NCI-H2196 (cell line): ENCODE results near the gene FBXL7.

Experiments
- DNase-seq: peaks from one replicate; lab custom pipeline; 2025; ENCODE audit not compliant: unreplicated experiment; lab: John Stamatoyannopoulos, UW

Gene FBXL7

DNA sequence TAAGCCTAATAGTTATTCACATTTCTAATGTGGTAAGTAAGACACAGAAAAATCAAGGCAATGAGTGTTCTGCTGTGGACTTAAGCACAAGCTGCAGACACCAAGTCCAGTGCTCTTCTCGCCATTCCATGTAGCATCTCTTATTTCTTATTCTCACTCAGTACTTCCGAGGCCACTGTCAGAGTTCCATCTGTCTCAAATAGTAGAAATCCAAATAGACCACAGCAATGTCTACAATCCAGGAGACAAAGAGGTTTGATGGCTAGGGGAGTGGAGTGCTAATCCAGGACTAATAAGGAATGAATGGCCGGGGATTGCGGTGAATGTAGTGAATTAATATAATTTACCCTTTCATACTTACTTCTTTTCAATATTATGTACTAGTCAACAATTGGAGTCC lies 147.3 kb downstream of the FBXL7 start:
- no peak for DNase-seq

DNA sequence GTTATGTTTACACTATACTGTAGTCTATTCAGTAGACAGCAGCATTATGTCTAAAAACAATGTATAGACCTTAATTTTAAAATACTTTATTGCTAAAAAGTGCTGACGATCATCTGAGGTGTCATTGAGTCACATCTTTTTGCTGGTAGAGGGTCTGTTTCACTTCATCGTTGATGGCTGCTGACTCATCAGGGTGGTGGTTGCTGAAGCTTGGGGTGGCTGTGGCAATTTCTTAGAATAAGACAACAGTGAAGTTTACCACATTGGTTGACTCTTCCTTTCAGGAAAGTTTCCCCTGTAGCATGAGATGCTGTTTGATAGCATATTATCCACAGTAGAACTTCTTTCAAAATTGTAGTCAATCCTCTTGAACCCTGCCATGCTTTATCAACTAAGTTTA lies 150.3 kb downstream of the FBXL7 start:
- no peak for DNase-seq

DNA sequence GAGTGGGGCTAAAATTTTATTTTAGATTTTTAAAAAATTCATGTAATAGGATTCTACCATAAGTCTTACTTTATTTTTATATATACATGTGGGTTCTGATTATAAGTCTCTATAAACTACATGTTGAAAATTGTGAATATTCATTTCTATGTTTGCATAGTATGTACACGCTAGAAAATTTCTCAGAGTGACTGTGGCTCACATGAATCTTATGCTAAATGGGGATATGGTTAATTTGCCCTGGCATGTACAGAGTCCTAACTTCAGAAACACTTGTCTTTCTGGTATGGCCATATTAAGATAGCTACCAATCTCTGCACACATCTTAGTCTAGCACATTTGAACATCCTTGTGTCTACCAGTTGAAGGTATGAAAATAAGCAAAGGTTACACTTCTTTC lies 154.8 kb downstream of the FBXL7 start:
- DNase-seq: no peak

DNA sequence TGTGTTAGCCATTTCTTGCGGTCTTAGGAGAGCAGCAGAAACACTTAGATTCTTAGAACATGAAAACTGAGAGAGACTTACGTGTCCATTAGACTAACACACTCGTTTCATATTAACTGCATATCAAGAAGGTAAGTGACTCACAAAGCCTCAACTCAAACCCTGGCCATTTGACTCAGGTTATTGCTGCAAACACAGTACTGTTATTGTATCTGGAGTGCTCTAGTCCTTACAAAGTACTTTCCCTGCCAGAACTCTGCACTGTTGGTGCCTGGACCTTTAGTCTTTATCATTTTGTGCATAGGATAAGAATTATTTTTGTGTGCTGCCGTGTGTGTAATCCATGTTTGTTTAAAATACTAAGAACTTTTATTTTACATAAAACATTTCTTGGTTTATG lies 155.7 kb downstream of the FBXL7 start:
- DNase-seq: no peak

DNA sequence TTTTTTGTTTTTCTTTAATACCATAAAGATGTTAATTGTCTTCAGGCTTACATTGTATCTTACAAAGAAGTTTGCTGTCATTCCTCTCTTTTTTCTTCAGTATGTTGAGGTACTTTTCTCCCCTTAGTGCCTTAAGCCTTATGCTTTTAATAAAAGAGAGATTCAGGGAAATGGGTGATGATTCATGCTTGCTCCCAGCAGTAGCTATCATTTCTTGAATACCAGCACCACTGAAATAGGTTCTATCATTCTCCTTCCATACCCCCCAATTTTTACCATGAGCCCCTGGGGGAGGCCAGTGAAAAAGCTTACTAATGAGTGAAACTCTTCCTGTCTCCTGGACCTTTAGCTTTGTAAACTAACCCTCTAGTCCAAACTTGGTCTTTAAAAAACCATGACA lies 165.0 kb downstream of the FBXL7 start:
- no peak for DNase-seq

DNA sequence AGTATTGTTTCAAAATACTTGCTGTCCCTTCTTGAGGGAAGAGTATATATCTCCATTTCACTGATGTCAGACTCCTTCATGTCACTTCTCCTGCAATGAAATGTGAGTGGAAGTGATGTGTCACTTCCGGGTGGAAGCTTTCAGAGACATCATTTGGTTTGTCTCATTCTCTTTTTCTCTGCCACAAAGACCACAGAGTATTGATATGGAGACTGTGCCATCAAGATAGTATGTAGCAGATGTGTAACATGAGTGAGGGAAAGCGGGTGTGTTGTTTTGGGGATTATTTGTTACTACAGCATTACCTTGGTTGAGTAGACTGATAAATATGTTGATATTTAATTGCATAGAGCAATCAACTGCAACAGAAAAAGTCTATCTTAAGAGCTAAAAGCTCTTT lies 169.8 kb downstream of the FBXL7 start:
- DNase-seq: no peak

DNA sequence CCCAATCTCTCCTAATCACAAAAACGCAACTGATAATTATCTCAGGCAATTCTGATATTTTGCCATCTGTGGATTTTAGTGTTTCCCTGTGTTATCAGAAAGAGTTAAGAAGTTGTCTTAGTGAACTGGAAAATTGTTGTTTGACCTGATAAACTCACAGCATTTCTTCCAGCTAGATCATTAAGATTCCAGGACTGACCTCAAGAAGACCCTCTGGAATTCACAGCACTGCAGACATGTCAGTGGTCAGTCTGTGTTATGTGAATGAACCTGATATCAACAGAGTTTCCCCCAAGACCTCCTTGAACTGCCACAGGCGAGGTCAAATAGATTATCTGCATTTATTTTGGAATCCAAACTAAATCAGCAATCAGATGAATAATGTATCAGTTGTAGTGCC lies 174.7 kb downstream of the FBXL7 start:
- no peak for DNase-seq

DNA sequence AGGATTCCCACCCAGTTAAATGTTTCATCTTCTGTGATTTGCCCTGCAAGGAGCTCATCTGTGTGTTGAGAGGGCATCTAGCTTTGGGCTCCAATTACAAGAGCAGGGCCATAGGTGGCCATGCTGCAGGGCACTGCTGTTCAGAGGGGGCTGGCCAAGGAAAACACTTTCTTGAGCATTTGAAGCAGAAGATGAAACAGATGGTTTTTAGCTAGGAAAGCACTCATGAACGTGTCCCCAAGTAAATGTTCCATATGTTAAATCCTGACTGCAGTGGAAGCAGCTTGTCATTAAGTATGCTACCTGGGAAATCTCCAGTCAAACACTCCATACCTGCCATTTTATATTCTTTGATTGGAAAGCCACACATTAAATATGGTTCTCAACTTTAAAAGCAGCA lies 176.6 kb downstream of the FBXL7 start:
- DNase-seq: no peak

DNA sequence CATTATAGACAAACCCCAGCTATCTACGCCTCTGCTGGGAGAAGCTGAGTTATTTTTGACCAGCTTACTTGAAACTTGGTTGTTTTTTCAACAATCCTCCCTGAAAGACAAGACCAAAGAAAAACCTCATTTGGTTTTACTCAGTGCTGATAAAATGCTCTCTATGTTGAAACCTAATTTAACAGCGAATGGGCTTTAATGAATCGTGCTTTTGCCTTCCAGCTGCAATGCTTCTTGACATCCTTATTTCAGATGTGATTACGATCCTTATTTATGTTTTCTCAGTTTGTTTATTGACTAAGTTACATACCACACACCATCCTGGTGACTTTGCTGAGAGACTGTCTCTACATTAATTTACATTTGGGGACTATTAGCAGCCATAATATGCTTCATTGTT lies 179.2 kb downstream of the FBXL7 start:
- DNase-seq: no peak

DNA sequence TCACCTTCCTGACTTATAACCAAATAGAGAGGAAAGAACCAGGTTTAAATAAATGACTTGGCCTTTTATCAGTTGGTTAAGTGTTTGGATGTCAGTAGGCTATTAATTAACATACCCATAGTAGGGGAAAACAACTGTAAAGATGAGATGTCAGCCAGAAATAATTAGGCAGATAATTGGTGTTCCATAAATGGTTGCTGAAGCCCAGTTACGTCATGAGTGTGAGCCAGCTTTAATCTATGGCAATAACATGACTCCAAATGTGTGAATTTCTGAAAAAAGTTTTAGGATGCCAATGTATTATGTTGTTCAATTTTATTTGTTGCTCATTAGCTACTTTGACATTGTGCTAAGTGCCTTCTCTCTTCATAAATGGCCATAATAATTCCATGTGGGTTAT lies 180.5 kb downstream of the FBXL7 start:
- DNase-seq: no peak

DNA sequence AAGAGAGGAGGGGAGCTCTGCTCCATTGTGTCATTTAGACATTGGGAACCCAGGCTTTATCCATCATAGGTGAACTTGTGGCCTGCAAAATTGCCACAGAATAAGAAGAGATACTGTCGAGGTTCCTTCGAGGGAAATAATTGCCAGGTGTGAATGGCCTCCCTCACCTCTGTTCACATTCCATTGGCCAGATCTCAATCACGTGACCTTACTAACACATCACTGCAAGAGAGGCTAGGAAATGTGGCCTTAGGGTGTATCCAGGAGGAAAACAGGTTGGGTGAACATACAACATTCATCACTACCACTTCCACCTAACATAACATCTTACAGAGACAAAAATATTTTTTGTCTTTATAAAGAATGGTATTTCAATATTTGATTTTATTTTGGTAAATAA lies 182.1 kb downstream of the FBXL7 start:
- no peak for DNase-seq

DNA sequence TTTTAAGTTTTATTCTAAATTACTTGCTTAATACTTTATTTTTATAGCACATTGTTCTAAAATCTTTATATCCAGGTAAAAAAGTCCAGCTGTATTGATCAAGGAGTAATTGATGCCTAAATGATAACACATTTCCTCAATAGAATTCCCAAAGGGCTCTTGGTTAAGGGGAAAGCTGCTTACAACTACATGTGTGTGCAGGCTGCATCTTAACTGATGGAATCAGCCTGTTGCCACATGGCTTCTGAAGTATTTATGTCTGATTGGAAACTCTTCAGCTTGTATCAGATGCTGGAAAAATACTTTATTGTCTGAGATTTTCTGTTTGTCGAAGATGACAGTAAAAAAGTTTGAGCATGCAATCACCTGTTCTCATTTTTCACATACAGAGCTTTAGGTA lies 182.6 kb downstream of the FBXL7 start:
- DNase-seq: no peak

DNA sequence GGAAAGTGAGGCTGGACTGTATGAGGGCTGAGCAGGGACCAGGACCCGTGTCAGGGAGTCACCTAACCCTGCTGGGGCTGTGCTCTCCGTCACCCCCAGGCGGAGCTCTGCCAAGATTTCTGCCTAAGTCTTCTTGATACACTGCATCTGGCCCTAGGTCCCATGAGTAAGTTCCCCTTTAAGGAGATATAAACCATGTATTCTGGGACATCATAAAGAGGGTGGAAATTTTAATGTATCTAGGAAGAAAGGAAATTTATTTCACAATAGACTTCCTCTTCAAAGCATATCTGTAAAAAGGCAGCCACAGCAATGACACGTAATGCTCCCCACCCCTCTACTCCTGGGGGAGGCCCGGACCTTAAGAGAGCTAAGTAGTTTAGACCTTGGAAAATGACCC lies 183.4 kb downstream of the FBXL7 start:
- no peak for DNase-seq

DNA sequence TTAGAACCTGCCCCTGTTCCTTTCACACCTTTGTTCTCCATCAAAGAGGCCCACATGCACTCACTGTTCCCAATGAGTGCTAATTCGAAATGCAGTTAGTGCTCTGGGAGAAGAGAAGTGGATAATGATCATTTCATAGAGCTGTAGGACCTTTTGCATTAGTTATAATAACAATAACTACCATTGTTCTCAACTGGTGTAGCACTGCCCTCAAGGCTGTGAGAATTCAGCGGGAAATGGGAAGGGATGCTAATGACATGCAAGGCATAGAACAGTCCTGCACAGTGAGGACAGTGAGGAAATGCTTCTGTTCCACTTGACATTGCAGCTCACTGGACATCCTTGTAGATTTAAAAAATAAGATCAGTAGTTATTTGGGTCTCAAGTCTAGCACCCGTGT lies 187.4 kb downstream of the FBXL7 start:
- no peak for DNase-seq

DNA sequence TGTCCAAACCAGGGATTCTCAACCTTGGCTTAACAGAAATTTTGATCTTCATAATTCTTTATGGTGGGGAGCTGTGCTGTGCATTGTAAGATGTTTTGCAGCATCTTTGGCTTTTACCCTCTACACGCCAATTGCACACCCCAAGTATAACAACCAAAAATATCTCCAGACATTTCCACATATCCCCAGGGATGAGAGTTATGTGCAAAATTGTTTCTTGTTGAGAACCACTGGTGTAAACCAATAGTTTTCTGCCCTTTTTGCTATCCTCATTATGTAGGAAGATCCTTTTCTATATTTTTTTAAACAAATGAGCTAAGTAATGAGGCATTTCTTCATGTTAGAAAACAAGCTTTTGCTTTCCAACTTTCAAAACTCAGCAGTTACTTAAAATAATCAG lies 189.9 kb downstream of the FBXL7 start:
- DNase-seq: no peak

DNA sequence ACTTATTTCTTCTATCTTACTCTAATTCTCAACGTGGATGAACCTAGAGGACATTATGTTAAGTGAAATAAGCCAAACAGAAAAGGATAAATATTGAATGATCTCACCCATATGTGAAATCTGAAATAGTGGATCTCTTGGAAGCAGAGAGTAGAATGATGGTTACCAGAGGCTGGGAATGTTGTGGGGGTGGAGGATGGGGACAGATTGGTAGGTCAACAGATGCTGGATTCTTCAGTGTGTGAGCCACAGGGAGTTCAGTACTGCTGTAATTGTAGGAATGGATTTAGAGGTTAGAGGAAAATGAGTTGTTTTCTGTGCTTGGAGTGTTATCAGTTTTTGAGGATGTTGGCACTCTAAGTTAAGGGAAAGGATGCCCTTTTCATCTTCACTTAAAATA lies 190.6 kb downstream of the FBXL7 start:
- no peak for DNase-seq

DNA sequence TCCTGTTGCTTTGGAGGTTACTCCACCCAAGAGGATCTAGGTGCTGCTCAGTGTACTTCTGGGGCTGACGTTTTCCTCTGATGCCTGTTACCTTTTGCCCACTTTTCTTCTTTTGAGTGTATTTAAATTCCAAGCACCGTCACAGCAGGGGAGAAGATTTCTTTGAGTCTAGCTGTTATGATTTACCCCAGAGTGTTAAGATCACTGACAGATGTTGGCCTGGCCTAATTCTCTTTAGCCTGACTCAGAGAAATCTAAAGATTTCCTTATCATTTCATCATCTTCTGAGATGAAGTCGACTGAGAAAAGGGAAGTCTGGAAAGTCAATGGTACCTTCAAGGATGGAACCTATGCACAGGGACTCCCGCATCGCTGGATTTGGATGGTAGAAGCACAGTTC lies 191.5 kb downstream of the FBXL7 start:
- DNase-seq: no peak

DNA sequence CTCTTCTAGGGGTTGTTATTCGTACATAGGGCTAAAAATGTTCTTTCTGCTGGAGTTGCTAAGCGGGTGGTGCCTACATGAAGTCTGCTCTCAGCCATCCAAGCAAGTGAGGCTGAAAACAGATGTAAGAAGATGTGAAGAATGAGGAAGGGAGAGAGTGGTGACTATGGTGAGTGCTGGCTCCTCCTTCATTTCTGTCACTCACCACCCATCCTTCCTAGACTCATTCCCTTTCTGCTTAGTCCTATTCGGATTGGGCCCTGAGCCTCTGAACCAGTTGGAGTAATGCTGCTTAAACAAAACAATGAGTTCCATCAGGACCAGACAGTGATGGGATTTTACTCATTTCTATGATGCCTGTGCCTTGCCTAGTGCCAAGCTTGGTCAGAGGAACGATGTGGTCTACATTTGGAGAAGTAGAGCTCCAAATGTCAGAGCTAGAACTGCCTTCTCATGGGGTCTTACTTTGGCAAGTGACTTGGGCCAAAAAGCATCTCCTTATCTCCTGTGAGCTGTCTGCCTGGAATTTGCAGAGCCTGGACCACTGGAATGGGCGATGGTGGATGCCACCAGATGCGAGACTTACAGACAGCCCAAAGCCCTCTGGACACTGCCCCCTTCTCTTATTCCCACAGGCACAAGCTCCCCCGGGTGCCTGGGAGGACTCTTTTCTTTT lies 192.9 kb downstream of the FBXL7 start:
- no peak for DNase-seq

DNA sequence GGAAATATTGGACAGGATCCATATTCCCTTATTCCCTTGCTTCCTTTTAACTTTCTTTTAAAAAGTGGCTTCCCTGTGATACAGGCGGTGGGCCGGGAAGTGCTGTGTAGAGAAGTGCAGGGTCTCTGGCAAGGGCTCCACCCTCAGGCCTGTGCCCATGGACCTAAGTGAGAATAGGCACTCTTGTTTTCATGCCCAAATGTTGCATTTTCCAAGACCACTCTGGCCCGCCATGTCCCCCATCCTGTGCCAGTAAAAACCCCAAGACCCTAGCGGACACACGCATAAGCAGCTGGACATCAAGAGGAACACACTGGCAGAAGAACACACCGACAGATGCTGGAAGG lies 193.4 kb downstream of the FBXL7 start:
- DNase-seq: no peak

DNA sequence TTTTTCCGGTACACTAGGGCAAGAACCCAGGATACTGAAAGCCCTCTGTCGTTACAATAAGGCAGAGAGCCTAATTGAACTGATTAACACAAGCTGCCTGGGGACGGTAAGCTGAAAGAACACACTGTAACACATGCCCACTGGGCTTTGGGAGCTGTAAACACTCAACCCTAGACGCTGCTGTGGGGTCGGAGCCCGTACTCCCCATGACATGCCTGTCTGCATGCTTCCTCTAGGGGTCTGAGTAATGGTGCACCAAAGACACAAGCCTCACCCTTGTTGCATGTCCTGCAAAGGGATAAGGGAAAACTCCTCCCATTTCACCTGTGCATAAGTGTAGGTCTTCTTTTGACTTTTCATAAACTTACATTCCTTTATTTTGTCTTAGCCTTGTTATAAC lies 194.0 kb downstream of the FBXL7 start:
- no peak for DNase-seq

DNA sequence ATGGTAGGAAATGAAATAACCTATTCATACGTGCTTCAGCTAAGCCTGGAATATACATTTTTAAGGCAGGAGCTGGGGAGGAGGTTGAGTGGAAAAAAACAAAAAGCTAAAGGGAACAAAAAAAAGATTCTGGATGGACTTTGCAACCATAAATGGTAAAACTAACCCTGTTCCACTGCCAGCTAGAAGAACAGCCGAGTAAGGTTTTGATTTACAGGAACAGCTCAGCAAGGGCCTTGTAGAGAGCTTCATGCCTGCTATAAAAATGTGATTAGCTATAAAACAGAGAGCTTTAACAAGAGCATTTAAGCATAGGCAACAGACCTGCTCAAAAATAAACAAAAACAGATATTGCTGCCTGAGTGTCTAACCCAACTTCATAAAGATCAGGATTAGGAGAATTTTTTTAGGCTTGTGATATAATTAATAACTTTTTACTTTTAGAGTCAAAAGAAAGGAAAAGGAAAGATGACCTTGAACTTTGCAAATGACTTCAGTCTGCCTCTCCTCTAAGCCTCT lies 194.8 kb downstream of the FBXL7 start:
- DNase-seq: no peak

DNA sequence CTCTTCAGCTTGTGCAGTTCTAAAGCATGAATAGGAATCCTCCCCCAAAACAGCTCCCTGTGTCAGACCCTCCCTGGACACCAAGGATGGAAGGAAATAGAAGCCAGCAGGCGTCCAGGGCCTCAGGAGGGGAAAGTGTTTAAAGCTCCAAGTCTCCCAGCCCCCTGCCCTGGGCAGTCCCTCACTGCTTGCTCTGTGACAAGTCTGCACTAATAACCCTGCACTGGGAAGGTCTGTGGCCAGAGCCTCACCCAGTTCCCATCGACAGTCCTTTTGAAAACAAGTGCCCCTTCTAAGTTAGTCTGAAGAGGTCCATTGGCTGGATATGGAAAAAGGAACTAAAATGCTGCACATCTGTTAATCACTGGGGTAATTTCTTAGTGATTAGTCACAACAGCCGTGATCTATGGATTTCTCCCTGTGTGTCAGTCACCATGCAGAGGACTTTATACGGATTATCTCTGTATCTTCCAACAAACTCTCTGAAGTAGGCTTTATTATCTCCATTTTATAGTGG lies 195.3 kb downstream of the FBXL7 start:
- no peak for DNase-seq

DNA sequence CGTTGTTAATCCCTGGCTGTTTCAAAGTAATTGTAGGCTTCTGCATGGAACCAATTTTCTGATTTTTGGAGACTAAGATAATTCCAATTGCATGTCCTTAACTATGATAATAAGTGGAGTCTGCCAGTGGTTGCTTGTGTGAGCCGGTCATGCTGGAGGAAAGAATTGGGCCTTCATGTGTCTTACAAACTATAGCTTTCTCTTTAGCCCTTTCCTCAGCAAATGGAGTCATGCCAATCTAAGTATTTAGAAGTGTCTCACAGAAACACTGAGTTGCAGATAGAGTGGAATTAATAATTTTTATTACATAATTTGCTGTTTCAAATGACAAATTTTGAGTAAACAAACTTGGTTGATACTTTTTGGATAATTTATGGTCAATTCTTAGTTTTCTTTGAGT lies 200.4 kb downstream of the FBXL7 start:
- DNase-seq: no peak
